ENCODE results near the gene MARK3.

Gene MARK3

GRCh38 chr14:103514596-103515421 lies 129.6 kb downstream of the MARK3 start:
- Mint-ChIP-seq H3K9me3 (no peaks in the 10 kb centered on the region), H3K4me1 (peaks cover 12% of the 10 kb centered on the region), H3K27me3 (peaks cover 13% of the 10 kb centered on the region), H3K36me3 (peaks cover 22% of the 10 kb centered on the region), H3K4me3 (no peak overlapping the region), H3K27ac (no peak overlapping the region)
- ATAC-seq: no peak

- Mint-ChIP-seq H3K36me3 (peaks cover 6% of the 10 kb centered on the region), H3K9me3 (no peaks in the 10 kb centered on the region), H3K4me1 (peaks cover 21% of the 10 kb centered on the region), H3K4me3 (no peak overlapping the region), H3K27me3 (peaks cover 19% of the 10 kb centered on the region), H3K27ac (no peak overlapping the region)
- no peak for ATAC-seq
Measured at GRCh38 chr14:103516426-103517173, 131.4 kb downstream of the MARK3 start.

- no peak for ATAC-seq
- no peak overlapping the region for H3K4me3 Mint-ChIP-seq
- H3K36me3 Mint-ChIP-seq: peaks cover 6% of the 10 kb centered on the region
- peaks cover 21% of the 10 kb centered on the region for H3K4me1 Mint-ChIP-seq
- H3K27ac Mint-ChIP-seq: no peak overlapping the region
- H3K9me3 Mint-ChIP-seq: no peaks in the 10 kb centered on the region
- H3K27me3 Mint-ChIP-seq: peaks cover 19% of the 10 kb centered on the region
Measured at GRCh38 chr14:103517174-103517566, 132.0 kb downstream of the MARK3 start.

GRCh38 chr14:103517721-103518421 lies 132.7 kb downstream of the MARK3 start:
- Mint-ChIP-seq H3K27me3 (peaks cover 19% of the 10 kb centered on the region), H3K36me3 (no peaks in the 10 kb centered on the region), H3K4me1 (peaks cover 21% of the 10 kb centered on the region), H3K27ac (no peak overlapping the region), H3K4me3 (no peak overlapping the region), H3K9me3 (no peaks in the 10 kb centered on the region)
- no peak for ATAC-seq

DNA sequence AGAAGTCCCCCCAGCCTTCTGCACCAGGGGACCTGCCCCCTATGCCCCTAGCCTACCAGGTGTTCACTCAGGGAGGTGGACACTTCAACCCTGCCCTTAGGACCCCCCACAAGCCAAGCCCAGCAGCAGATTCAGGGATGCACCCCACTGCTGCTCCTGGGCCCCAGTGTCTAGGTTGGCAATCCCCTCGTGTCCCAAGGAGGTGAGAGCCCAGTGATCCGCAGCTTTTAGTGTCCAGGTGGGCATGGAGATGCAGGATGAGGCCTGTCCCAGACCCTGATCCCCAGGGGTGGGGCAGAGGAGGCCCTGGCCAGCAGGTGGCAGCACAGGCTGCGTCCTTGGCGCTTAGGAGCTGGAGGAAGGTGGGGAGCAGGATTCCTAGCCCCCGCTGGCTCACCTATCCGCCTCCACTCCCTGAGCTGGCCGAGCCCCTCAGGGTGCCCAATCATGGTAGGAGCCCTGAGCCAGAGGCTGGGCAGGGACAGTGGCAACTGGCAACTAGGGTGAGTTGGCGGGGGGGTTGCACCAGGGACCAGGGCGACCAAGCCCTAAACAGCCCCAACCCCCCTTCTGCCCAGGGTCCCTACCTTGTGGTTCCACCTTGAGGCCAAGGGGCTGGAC lies 133.3 kb downstream of the MARK3 start:
- peak; percentile 42 for ATAC-seq

DNA sequence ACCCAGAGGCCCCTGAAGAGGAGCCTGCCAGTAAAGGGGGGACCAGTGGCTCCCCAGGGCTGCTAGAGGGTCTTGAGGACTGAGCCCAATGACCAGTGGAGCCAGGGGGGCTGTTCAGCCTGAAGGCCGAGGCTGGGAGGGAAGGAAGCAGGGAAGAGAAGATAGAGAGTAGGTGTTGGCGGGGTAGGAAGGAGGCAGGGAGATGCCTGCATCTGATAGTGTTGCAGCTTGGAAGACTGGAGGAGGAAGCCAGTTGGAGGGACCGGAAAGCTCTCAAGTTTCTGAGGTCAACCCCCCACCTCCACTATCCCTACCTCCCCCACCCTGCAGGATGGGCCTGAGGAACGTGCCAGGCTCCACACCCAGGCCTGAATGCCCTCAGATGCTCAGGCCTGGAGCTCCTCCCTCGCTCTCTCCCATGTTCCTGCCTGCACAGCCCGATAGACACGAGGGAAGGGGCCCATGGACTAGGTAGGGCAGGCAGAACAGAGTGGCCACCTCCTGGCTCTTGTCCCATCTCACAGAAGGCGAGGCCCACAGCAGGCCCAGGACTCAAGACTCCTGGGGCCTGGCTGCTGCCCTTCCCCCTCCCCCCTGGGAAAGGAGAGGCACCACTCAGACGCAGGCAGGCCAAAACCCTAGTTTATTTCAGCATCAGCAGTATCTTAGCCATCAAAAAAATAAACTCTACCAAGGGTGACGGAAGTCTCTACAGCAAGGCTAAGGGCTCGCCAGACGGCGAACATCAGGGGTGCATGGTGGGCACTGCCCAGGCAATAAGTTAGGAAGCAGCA lies 134.0 kb downstream of the MARK3 start:
- no peaks in the 10 kb centered on the region for H3K36me3 Mint-ChIP-seq
- H3K4me1 Mint-ChIP-seq: peaks cover 21% of the 10 kb centered on the region
- no peak for ATAC-seq
- no peaks in the 10 kb centered on the region for H3K9me3 Mint-ChIP-seq
- H3K27ac Mint-ChIP-seq: no peak overlapping the region
- peak overlapping the region; percentile 4 for H3K4me3 Mint-ChIP-seq
- H3K27me3 Mint-ChIP-seq: peaks cover 19% of the 10 kb centered on the region

More for the DNA sequence above, 133.3 kb downstream of the MARK3 start:
- Mint-ChIP-seq H3K36me3 (no peaks in the 10 kb centered on the region), H3K4me3 (no peak overlapping the region), H3K27me3 (peaks cover 19% of the 10 kb centered on the region), H3K4me1 (peaks cover 21% of the 10 kb centered on the region), H3K27ac (no peak overlapping the region), H3K9me3 (no peaks in the 10 kb centered on the region)

- peaks cover 21% of the 10 kb centered on the region for H3K4me1 Mint-ChIP-seq
- ATAC-seq: no peak
- H3K4me3 Mint-ChIP-seq: peak overlapping the region; percentile 25
- H3K9me3 Mint-ChIP-seq: no peaks in the 10 kb centered on the region
- peaks cover 19% of the 10 kb centered on the region for H3K27me3 Mint-ChIP-seq
- no peaks in the 10 kb centered on the region for H3K36me3 Mint-ChIP-seq
- no peak overlapping the region for H3K27ac Mint-ChIP-seq
Measured at GRCh38 chr14:103519837-103520212, 134.6 kb downstream of the MARK3 start.

- Mint-ChIP-seq H3K36me3 (no peaks in the 10 kb centered on the region), H3K27ac (no peak overlapping the region), H3K27me3 (peaks cover 19% of the 10 kb centered on the region), H3K4me1 (peaks cover 25% of the 10 kb centered on the region), H3K9me3 (no peaks in the 10 kb centered on the region), H3K4me3 (peak overlapping the region; percentile 25)
- ATAC-seq: peak; percentile 52
Measured at GRCh38 chr14:103520269-103520656, 135.0 kb downstream of the MARK3 start.

DNA sequence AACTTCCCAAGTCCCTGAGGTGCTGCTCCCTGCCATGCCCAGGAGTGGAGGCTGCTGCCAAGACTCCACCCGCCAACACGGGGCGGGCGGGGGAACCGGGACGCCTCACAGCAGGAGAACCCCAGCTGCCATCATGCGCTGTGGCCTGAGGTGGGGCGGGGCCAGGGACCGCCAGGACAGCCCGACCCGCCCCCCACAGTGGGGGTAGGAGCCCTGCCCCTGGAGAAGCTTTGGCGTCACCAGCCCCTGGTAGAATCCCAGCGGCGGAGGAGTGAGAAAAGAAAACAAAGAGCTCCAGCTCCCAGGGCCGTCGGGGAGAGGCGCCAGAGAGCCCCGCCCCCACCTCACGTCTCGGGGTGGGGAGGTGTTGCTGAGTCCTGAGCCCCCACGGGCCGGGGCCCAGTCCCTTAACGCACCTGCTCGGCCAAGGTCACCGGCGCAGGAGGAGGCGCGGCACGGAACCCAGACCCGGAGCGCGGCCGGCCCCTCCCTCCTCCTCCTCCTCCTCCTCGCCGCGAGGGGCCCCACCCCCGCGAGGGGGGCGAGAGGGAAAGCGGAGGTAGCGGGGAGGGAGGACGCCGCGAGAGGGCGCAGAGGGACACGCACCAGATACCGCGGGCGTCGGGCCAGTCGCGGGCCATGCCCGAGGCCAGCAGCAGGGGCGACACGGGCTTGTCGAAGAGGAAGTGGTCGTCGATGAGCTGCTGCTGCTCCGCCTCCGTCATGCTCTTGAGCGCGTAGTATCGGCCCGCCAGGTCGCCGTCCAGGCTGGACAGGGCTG lies 135.6 kb downstream of the MARK3 start:
- peaks cover 31% of the 10 kb centered on the region for H3K4me1 Mint-ChIP-seq
- H3K27me3 Mint-ChIP-seq: peaks cover 19% of the 10 kb centered on the region
- H3K9me3 Mint-ChIP-seq: no peaks in the 10 kb centered on the region
- peak; percentile 50 for ATAC-seq
- no peak overlapping the region for H3K27ac Mint-ChIP-seq
- H3K4me3 Mint-ChIP-seq: peak overlapping the region; percentile 39
- no peaks in the 10 kb centered on the region for H3K36me3 Mint-ChIP-seq

GRCh38 chr14:103521438-103521950 lies 136.3 kb downstream of the MARK3 start:
- ATAC-seq: no peak
- H3K9me3 Mint-ChIP-seq: no peaks in the 10 kb centered on the region
- peak overlapping the region; percentile 26 for H3K4me3 Mint-ChIP-seq
- H3K27ac Mint-ChIP-seq: no peak overlapping the region
- no peaks in the 10 kb centered on the region for H3K36me3 Mint-ChIP-seq
- peaks cover 19% of the 10 kb centered on the region for H3K27me3 Mint-ChIP-seq
- H3K4me1 Mint-ChIP-seq: peaks cover 38% of the 10 kb centered on the region

- Mint-ChIP-seq H3K9me3 (no peaks in the 10 kb centered on the region), H3K27ac (no peak overlapping the region), H3K27me3 (peaks cover 19% of the 10 kb centered on the region), H3K4me3 (peak overlapping the region; percentile 34), H3K4me1 (peaks cover 43% of the 10 kb centered on the region), H3K36me3 (no peaks in the 10 kb centered on the region)
- no peak for ATAC-seq
Measured at GRCh38 chr14:103521951-103522563, 136.8 kb downstream of the MARK3 start.

GRCh38 chr14:103522649-103523574 lies 137.7 kb downstream of the MARK3 start, which contains the start of gene CKB:
Gene CKB, minus strand, starts transcription at chr14:103522830. Its CDS starts 337 bp downstream, at chr14:103522493.
- Mint-ChIP-seq H3K9me3 (no peaks in the 10 kb centered on the region), H3K36me3 (no peaks in the 10 kb centered on the region), H3K4me1 (peaks cover 52% of the 10 kb centered on the region), H3K27ac (no peak within 1 kb of the TSS), H3K27me3 (peaks cover 19% of the 10 kb centered on the region), H3K4me3 (peak within 1 kb of the TSS; percentile 34)
- ATAC-seq: no peak
